ENCODE data around the gene LRCH4. TPM values are rescaled to one million over a fixed set of nuclear protein-coding genes. Genes with fewer than 3 reads are reported as not detected.

The LRCH4 gene
- total and polyA plus RNA-seq, 9 of the 15 experiments (the other 6 are each of a cell fraction or from before 2014, with no cell fraction given) = 0.06 to 63.3 (median 15.0) TPM

- TF ChIP-seq PKNOX1 (IDR thresholded peaks at IDR 0.05) = peak; percentile 85
- peak; percentile 79 for TF ChIP-seq MEIS2 (IDR thresholded peaks at IDR 0.05; ENCODE audit: partially characterized antibody)
- no peak for TF ChIP-seq HDAC8 (tag; IDR thresholded peaks at IDR 0.05)
- no peak for TF ChIP-seq ZNF41 (CRISPR knock-in tag; conservative IDR thresholded peaks at IDR 0.05)
- peak in 1 of 2 experiments; percentile 5; a peak in 1 of 4 replicates for TF ChIP-seq NRF1 (conservative IDR thresholded peaks at IDR 0.05 in 1 of 2, IDR thresholded peaks at IDR 0.05 in 1 of 2)
- TF ChIP-seq SMC3 (conservative IDR thresholded peaks at IDR 0.05; ENCODE audit: insufficient read depth, low read depth, low read length) = no peak
- TF ChIP-seq ZNF175 (CRISPR knock-in tag; IDR thresholded peaks at IDR 0.05; ENCODE audit: low read depth) = no peak
- no peak for TF ChIP-seq ZNF277 (CRISPR knock-in tag; IDR thresholded peaks at IDR 0.05; ENCODE audit: borderline replicate concordance)
- no peak for TF ChIP-seq PTTG1 (tag; IDR thresholded peaks at IDR 0.05; ENCODE audit: low read depth)
- TF ChIP-seq CREB3L1 (IDR thresholded peaks at IDR 0.05; ENCODE audit: borderline replicate concordance, low read depth) = no peak
- TF ChIP-seq TAF1 (IDR thresholded peaks at IDR 0.05; ENCODE audit: control insufficient read depth, extremely low read depth, insufficient read depth, low read length, severe bottlenecking) = peak; percentile 28
- TF ChIP-seq KLF10 (CRISPR knock-in tag; IDR thresholded peaks at IDR 0.05) = no peak
- 0 out of 2 replicates have a peak, but pooled peaks have one; percentile 51 for TF ChIP-seq DPF2 (IDR thresholded peaks at IDR 0.05)
- 0 out of 2 replicates have a peak, but pooled peaks have one; percentile 15 for TF ChIP-seq GTF2F1 (IDR thresholded peaks at IDR 0.05; ENCODE audit: low read depth, low read length)
- no peak for TF ChIP-seq TCFL5 (CRISPR knock-in tag; conservative IDR thresholded peaks at IDR 0.05)
- TF ChIP-seq SOX6 (IDR thresholded peaks at IDR 0.05) = peak; percentile 65
- no peak for TF ChIP-seq PBX2 (CRISPR knock-in tag; IDR thresholded peaks at IDR 0.05; ENCODE audit: low read depth)
- peak; percentile 70 for TF ChIP-seq PBX2 (tag; conservative IDR thresholded peaks at IDR 0.05; ENCODE audit: low read depth)
Observed at GRCh38 chr7:100546926-100547800, 38.8 kb downstream of the LRCH4 start (continued).

All from K562 (cell line).